Mesendoderm (in vitro differentiated cells): ENCODE measurements around the gene COL18A1.

ENCODE experiments used
- DNase-seq: peaks from one replicate; pipeline ENCODE4 v3.0.0; 2013
- H2AK5ac ChIP-seq: 2 replicates; pipeline ENCODE4 v1.6.1; 2013; ENCODE audit warnings: low read length, inconsistent platforms
- H2BK120ac ChIP-seq: 2 replicates; pipeline ENCODE4 v1.6.1; 2013; ENCODE audit warnings: low read depth, mild to moderate bottlenecking, low read length, moderate library complexity, mixed read lengths
- H2BK15ac ChIP-seq: replicated peaks from 2 replicates; pipeline ENCODE4 v1.6.1; 2013; ENCODE audit warnings: low read depth, mild to moderate bottlenecking, moderate library complexity
- H2BK5ac ChIP-seq: 2 replicates; pipeline ENCODE4 v1.6.1; 2013; ENCODE audit warnings: low read length, inconsistent platforms
- H3K18ac ChIP-seq: 2 replicates; pipeline ENCODE4 v1.6.1; 2013; ENCODE audit warnings: mild to moderate bottlenecking, low read length, mixed read lengths
- H3K23ac ChIP-seq: one replicate; pipeline ENCODE4 v1.6.1; 2013; ENCODE audit warnings: low read length
- H3K27ac ChIP-seq: 2 replicates; pipeline ENCODE4 v1.5.1; 2013; ENCODE audit warnings: low read depth, mild to moderate bottlenecking, inconsistent platforms, low read length, moderate library complexity
- H3K27me3 ChIP-seq: 2 replicates; pipeline ENCODE4 v1.6.1; 2013; ENCODE audit warnings: low read length, control low read depth, mild to moderate bottlenecking, inconsistent platforms; ENCODE audit not compliant: insufficient read depth, poor library complexity
- H3K36me3 ChIP-seq: 2 replicates; pipeline ENCODE4 v1.6.1; 2013; ENCODE audit warnings: low read length, inconsistent platforms; ENCODE audit not compliant: control insufficient read depth, insufficient read depth
- H3K4ac ChIP-seq: one replicate; pipeline ENCODE4 v1.6.1; 2013; ENCODE audit warnings: low read depth, mild to moderate bottlenecking, low read length, moderate library complexity
- H3K4me1 ChIP-seq: 2 replicates; pipeline ENCODE4 v1.6.1; 2013; ENCODE audit warnings: low read depth, low read length, inconsistent platforms; ENCODE audit not compliant: control insufficient read depth
- H3K4me2 ChIP-seq: 2 replicates; pipeline ENCODE4 v1.6.1; 2013; ENCODE audit warnings: low read length
- H3K4me3 ChIP-seq: 2 replicates; pipeline ENCODE4 v1.5.1; 2013; ENCODE audit warnings: mild to moderate bottlenecking, low read length
- H3K56ac ChIP-seq: one replicate; pipeline ENCODE4 v1.6.1; 2013; ENCODE audit warnings: low read length
- H3K79me1 ChIP-seq: 2 replicates; pipeline ENCODE4 v1.6.1; 2013; ENCODE audit warnings: low read length, inconsistent platforms
- H3K79me2 ChIP-seq: 2 replicates; pipeline ENCODE4 v1.6.1; 2013; ENCODE audit warnings: mild to moderate bottlenecking, low read length; ENCODE audit not compliant: control insufficient read depth, insufficient read depth
- H3K9ac ChIP-seq: 2 replicates; pipeline ENCODE4 v1.6.1; 2013; ENCODE audit warnings: low read length, inconsistent platforms
- H4K5ac ChIP-seq: one replicate; pipeline ENCODE4 v1.6.1; 2013; ENCODE audit warnings: low read length
- H4K8ac ChIP-seq: one replicate; pipeline ENCODE4 v1.6.1; 2013; ENCODE audit warnings: low read depth, mild to moderate bottlenecking, control low read depth, low read length, moderate library complexity
- WGBS: extraction: QIAGEN DNeasy Blood & Tissue Kit; methylation state at CpG from one replicate; pipeline ENCODE4 v1.1.7; 2013; ENCODE audit warnings: low lambda C conversion rate, missing lambda C conversion rate; ENCODE audit not compliant: insufficient coverage; ENCODE audit errors: extremely low coverage; 5-methylcytosine and 5-hydroxymethylcytosine counted together

Gene COL18A1

DNA sequence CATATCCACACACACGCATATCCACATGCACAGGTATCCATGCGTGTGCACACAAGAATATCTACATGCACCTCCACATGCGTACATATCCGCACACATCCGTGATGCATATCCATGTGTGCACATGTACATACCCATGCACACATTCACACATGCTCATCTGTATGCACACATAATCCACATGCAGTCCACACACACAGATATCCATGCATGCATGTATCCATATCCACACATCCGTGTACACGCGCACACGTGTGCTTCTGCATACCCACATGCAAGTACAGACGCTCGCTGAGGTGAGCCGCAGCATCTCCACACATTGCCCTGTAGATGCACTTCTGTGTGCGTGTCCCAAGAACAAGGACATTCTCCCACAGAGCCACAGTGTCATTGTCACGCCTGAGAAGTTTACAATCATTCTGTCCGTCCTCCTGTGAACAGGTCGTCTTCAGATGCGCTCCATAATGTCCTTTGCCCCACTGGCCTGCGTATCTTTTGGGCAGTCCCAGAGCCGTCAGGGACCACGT, 43.4 kb downstream of the COL18A1 start:
- H2BK120ac ChIP-seq = no peak overlapping the region

DNA sequence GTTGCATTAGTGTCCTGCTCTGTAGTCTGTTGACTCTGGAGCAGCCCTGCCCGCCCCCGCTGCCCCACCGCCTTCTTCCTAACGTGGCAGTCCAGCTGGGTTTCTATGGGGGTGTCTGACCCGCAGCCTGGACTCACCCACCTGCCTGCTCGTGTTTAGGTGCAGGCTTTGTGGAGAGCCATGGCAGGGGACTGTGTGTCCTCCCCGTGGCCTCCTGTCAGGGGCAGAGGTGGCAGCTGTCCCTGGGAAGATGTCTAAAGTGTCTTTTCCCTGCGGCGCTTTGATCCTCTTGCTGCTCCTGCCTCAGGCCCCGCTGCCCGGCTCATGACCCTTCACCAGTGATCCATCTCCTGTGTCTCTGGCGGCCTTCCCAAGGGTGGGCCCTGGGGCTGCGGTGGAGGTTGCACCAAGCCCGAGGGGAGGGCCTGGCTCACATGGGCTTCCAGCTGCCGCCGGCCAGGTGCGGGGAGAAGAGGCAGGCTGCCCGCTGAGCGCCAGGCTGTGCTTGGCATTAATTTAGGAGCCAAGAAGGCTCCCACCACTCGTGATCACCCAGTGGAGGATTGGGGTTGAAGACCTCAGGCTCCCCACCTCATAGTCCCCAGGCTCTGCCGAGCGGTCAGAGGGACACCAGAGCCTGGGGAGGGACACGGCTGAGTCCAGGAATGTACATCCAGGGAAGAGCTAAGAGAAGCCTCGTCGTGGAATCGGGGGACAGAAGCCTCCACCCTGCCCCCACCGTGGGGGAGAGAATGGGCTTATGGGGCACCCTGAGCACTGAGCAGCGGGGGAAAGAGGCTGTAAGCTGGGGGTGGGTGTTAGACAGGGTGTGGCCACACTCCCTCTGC, 44.1 kb downstream of the COL18A1 start:
- Histone ChIP-seq H3K79me2 (peaks cover 53% of the 10 kb centered on the region), H3K4me2 (no peak overlapping the region), H3K4ac (no peak overlapping the region), H2BK5ac (no peak overlapping the region), H2BK15ac (no peak overlapping the region), H3K4me1 (no peaks in the 10 kb centered on the region), H4K8ac (no peak overlapping the region), H3K23ac (no peak overlapping the region), H3K4me3 (no peak overlapping the region), H3K79me1 (peaks cover 29% of the 10 kb centered on the region), H2AK5ac (no peak overlapping the region), H3K36me3 (peaks cover 3% of the 10 kb centered on the region), H4K5ac (no peak overlapping the region), H3K18ac (no peak overlapping the region), H2BK120ac (no peak overlapping the region), H3K9ac (no peak overlapping the region), H3K27ac (no peak overlapping the region), H3K56ac (no peak overlapping the region), H3K27me3 (no peaks in the 10 kb centered on the region)
- no peak for DNase-seq
- no CpG with 5 or more reads among the region's 28 CpGs for WGBS

More for the DNA sequence above, 43.4 kb downstream of the COL18A1 start:
- Histone ChIP-seq H3K4me1 (no peaks in the 10 kb centered on the region), H3K4me2 (no peak overlapping the region), H3K79me1 (peaks cover 27% of the 10 kb centered on the region), H2BK5ac (no peak overlapping the region), H3K27me3 (no peaks in the 10 kb centered on the region), H4K8ac (no peak overlapping the region), H3K4me3 (no peak overlapping the region), H3K4ac (no peak overlapping the region), H3K18ac (no peak overlapping the region), H3K23ac (no peak overlapping the region), H3K56ac (no peak overlapping the region), H2BK15ac (no peak overlapping the region), H4K5ac (no peak overlapping the region), H3K27ac (no peak overlapping the region), H2AK5ac (no peak overlapping the region), H3K9ac (no peak overlapping the region), H3K79me2 (peaks cover 53% of the 10 kb centered on the region), H3K36me3 (peaks cover 3% of the 10 kb centered on the region)
- WGBS = no CpG with 5 or more reads among the region's 20 CpGs
- no peak for DNase-seq

- H3K56ac ChIP-seq = no peak overlapping the region
- H3K4me1 ChIP-seq = no peaks in the 10 kb centered on the region
- H2AK5ac ChIP-seq = no peak overlapping the region
- H4K8ac ChIP-seq = no peak overlapping the region
- H2BK120ac ChIP-seq = no peak overlapping the region
- H3K79me1 ChIP-seq = peaks cover 32% of the 10 kb centered on the region
- peaks cover 55% of the 10 kb centered on the region for H3K79me2 ChIP-seq
- H3K23ac ChIP-seq = no peak overlapping the region
- WGBS = no CpG with 5 or more reads among the region's 22 CpGs
- DNase-seq = no peak
- no peak overlapping the region for H3K4me2 ChIP-seq
- H2BK5ac ChIP-seq = no peak overlapping the region
- H3K36me3 ChIP-seq = peaks cover 3% of the 10 kb centered on the region
- H3K4ac ChIP-seq = no peak overlapping the region
- H3K9ac ChIP-seq = no peak overlapping the region
- no peaks in the 10 kb centered on the region for H3K27me3 ChIP-seq
- H3K18ac ChIP-seq = no peak overlapping the region
- no peak overlapping the region for H2BK15ac ChIP-seq
- no peak overlapping the region for H3K4me3 ChIP-seq
- no peak overlapping the region for H3K27ac ChIP-seq
- H4K5ac ChIP-seq = no peak overlapping the region
These were observed 44.9 kb downstream of the COL18A1 start for GRCh38 chr21:45449658-45450422.

DNA sequence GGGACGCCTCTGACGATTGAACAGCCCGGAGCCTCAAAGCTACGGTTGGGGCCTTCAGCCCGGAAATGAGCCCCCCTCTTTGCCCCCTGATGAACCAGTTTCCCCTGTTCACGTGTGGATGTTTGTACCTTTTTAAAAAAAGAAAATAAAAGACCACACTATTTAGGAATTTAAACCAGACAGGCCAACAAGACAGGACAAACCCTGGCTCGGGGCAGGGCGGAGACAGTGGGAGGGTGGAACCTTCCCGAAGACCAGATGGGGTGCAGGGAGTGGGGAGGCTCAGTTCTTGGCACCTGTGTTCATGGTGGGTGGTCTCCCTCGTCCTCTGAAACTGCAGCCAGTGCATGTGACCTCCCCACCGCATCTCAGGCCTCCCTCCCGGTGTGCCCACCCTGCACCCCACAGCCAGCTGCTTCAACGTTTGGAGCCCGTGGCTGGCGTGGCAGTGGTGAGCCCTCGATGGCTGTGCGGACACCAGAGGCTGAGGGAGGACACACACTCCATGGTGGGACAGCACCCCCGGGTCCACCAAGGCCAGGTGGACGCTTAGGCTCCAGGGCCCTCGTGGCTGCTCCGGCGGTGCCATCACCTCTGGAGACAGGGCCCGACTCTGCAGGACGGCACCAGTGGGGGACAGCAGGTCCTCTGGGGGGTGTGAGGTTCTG, 45.6 kb downstream of the COL18A1 start:
- H3K4me3 ChIP-seq = no peak overlapping the region
- H3K4me2 ChIP-seq = no peak overlapping the region
- H4K8ac ChIP-seq = no peak overlapping the region
- no peak overlapping the region for H2BK120ac ChIP-seq
- H2BK5ac ChIP-seq = no peak overlapping the region
- H3K23ac ChIP-seq = no peak overlapping the region
- H3K36me3 ChIP-seq = peaks cover 3% of the 10 kb centered on the region
- H3K27me3 ChIP-seq = no peaks in the 10 kb centered on the region
- H3K79me1 ChIP-seq = peaks cover 30% of the 10 kb centered on the region
- H2BK15ac ChIP-seq = no peak overlapping the region
- H3K9ac ChIP-seq = no peak overlapping the region
- H3K27ac ChIP-seq = no peak overlapping the region
- no peak overlapping the region for H2AK5ac ChIP-seq
- peaks cover 50% of the 10 kb centered on the region for H3K79me2 ChIP-seq
- no peak for DNase-seq
- H3K56ac ChIP-seq = no peak overlapping the region
- no peak overlapping the region for H3K4ac ChIP-seq
- H3K18ac ChIP-seq = no peak overlapping the region
- WGBS = no CpG with 5 or more reads among the region's 24 CpGs
- H3K4me1 ChIP-seq = no peaks in the 10 kb centered on the region
- H4K5ac ChIP-seq = no peak overlapping the region

GRCh38 chr21:45451091-45451740, 46.3 kb downstream of the COL18A1 start:
- H3K23ac ChIP-seq = no peak overlapping the region
- no peak overlapping the region for H2AK5ac ChIP-seq
- no peak overlapping the region for H2BK5ac ChIP-seq
- no peak overlapping the region for H3K18ac ChIP-seq
- H2BK120ac ChIP-seq = no peak overlapping the region
- no peak overlapping the region for H4K5ac ChIP-seq
- no peak overlapping the region for H3K27ac ChIP-seq
- no peaks in the 10 kb centered on the region for H3K4me1 ChIP-seq
- H3K79me1 ChIP-seq = peaks cover 28% of the 10 kb centered on the region
- peaks cover 48% of the 10 kb centered on the region for H3K79me2 ChIP-seq
- peaks cover 3% of the 10 kb centered on the region for H3K36me3 ChIP-seq
- H3K27me3 ChIP-seq = no peaks in the 10 kb centered on the region
- H3K9ac ChIP-seq = no peak overlapping the region
- no peak overlapping the region for H3K4me2 ChIP-seq
- DNase-seq = no peak
- no CpG with 5 or more reads among the region's 20 CpGs for WGBS
- no peak overlapping the region for H2BK15ac ChIP-seq
- H3K56ac ChIP-seq = no peak overlapping the region
- no peak overlapping the region for H3K4ac ChIP-seq
- H4K8ac ChIP-seq = no peak overlapping the region
- no peak overlapping the region for H3K4me3 ChIP-seq
